ENCODE results near the gene F12.

DNA sequence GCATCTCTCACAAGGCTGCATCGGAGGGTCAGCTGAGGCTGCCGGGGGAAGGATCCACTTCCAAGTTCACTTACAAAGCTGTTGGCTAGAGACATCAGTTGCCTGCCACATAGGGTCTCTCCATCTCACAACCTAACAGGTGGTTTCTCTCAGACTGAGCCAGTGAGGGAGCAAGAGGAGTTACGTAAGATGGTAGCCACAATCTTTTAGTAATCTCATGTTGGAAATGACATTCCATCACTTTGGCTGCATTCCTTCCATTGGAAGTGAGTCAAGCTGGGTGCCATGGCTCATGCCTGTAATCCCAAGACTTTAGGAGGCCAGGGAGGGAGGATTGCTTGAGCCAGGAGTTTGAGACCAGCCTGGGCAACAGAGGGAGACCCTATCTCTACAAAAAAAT is 9.7 kb upstream of the F12 start:
- TF ChIP-seq, protein P1, sequence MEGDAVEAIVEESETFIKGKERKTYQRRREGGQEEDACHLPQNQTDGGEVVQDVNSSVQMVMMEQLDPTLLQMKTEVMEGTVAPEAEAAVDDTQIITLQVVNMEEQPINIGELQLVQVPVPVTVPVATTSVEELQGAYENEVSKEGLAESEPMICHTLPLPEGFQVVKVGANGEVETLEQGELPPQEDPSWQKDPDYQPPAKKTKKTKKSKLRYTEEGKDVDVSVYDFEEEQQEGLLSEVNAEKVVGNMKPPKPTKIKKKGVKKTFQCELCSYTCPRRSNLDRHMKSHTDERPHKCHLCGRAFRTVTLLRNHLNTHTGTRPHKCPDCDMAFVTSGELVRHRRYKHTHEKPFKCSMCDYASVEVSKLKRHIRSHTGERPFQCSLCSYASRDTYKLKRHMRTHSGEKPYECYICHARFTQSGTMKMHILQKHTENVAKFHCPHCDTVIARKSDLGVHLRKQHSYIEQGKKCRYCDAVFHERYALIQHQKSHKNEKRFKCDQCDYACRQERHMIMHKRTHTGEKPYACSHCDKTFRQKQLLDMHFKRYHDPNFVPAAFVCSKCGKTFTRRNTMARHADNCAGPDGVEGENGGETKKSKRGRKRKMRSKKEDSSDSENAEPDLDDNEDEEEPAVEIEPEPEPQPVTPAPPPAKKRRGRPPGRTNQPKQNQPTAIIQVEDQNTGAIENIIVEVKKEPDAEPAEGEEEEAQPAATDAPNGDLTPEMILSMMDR (IDR thresholded peaks at IDR 0.05; ENCODE audit: borderline replicate concordance, extremely low read depth, low read length, poor library complexity, severe bottlenecking), result no peak
- TF ChIP-seq EZH2 (IDR thresholded peaks at IDR 0.05; ENCODE audit: borderline replicate concordance, low read depth, low read length, severe bottlenecking), result no peak
